Activated CD8-positive, alpha-beta T cell treated with anti-CD3 and anti-CD28 coated beads for 36 hours (primary cell): Measurements from ENCODE around the gene SLC25A41. TPM values are rescaled to one million over a fixed set of nuclear protein-coding genes. Genes with fewer than 3 reads are reported as not detected.

ENCODE experiments used
- ATAC-seq: fragments of 200-7000 bp; cut with Tn5 transposase; one replicate; pipeline ENCODE4 v1.10.0; 2021; ENCODE audit warnings: mild to moderate bottlenecking, moderate library complexity
- CTCF ChIA-PET: fragments of 350-600 bp; sonication (Branson Sonifier 250); formaldehyde crosslinking; loops from one replicate; lab custom pipeline; 2021; ENCODE audit warnings: antibody characterized with exemption; lab: Charles Lee
- POLR2A ChIA-PET: fragments of 350-600 bp; sonication (Branson Sonifier 250); formaldehyde crosslinking; loops from one replicate; lab custom pipeline; 2021; ENCODE audit warnings: antibody characterized with exemption; lab: Charles Lee
- DNase-seq: peaks from one replicate; pipeline ENCODE4 v3.0.0-alpha.2; 2020
- H3K27ac Mint-ChIP-seq: one replicate; pipeline ENCODE4 v1.8.0; 2021; ENCODE audit warnings: mild to moderate bottlenecking, mixed read lengths
- H3K27me3 Mint-ChIP-seq: one replicate; pipeline ENCODE4 v1.8.0; 2021; ENCODE audit warnings: mixed read lengths
- H3K36me3 Mint-ChIP-seq: one replicate; pipeline ENCODE4 v1.8.0; 2021; ENCODE audit warnings: low read depth, mixed read lengths
- H3K4me1 Mint-ChIP-seq: one replicate; pipeline ENCODE4 v1.8.0; 2021; ENCODE audit warnings: low read depth, mixed read lengths
- H3K4me3 Mint-ChIP-seq: one replicate; pipeline ENCODE4 v1.8.0; 2021; ENCODE audit warnings: mild to moderate bottlenecking, moderate library complexity, mixed read lengths
- H3K9me3 Mint-ChIP-seq: one replicate; pipeline ENCODE4 v1.8.0; 2021; ENCODE audit warnings: mixed read lengths
- CTCF ChIP-seq: fragments of 200-600 bp; IDR thresholded peaks from one replicate; pipeline ENCODE4 v1.8.0; 2022; ENCODE audit warnings: antibody characterized with exemption, mild to moderate bottlenecking
- intact Hi-C: fragments of 100-400 bp; cut with micrococcal nuclease; formaldehyde crosslinking; loops from one replicate; pipeline ENCODE4 v1.10.0; 2022
- total RNA-seq, 2 experiments: library from RNA; stranded (reverse); gene quantifications; one replicate each; pipeline ENCODE4 v1.2.3, GENCODE V29; 2021

Gene SLC25A41
- total RNA-seq, 2 experiments from 2014 or later, result not detected

GRCh38 chr19:6464070-6464873, 30.7 kb upstream of the SLC25A41 start, which contains the start of gene CRB3:
TSS of gene CRB3 (plus strand) at chr19:6464271. CDS start at chr19:6464702, 431 bp downstream.
- Mint-ChIP-seq H3K27ac (no peak within 1 kb of the TSS), H3K27me3 (no peaks in the 10 kb centered on the region), H3K36me3 (peaks cover 5% of the 10 kb centered on the region), H3K4me1 (peaks cover 11% of the 10 kb centered on the region), H3K4me3 (no peak within 1 kb of the TSS), H3K9me3 (no peaks in the 10 kb centered on the region)
- DNase-seq (peak; percentile 33), ATAC-seq (no peak)
- ChIA-PET POLR2A (interaction anchor here (1.2 to 2.0 kb wide), 3 partner anchors 12 to 17 kb away, joined by 3 to 9 read pairs (median 3); partner anchors contain the start of gene DENND1C), CTCF (interaction anchor here (1.1 kb wide), 1 partner anchor 17 kb away, joined by 3 read pairs; the partner anchor contains the start of gene DENND1C)
- no peak for TF ChIP-seq CTCF
- intact Hi-C loops, result no loop called here

- ATAC-seq (peak; percentile 89), DNase-seq (peak; percentile 98)
- intact Hi-C loops, result no loop called here
- peak; percentile 53 for TF ChIP-seq CTCF
- peak overlapping the region; percentile 83 for H3K4me3 Mint-ChIP-seq
- ChIA-PET CTCF (interaction anchor here (1.2 kb wide), 1 partner anchor 209 kb away, joined by 3 read pairs; the partner anchor contains the start of gene TNFSF14), POLR2A (interaction anchor here (1.0 to 1.2 kb wide), 3 partner anchors 12 to 215 kb away, joined by 3 to 5 read pairs (median 3); no protein-coding TSS in a partner anchor)
- peaks cover 3% of the 10 kb centered on the region for H3K9me3 Mint-ChIP-seq
- peaks cover 23% of the 10 kb centered on the region for H3K4me1 Mint-ChIP-seq
- H3K27ac Mint-ChIP-seq, result peak overlapping the region; percentile 68
- peaks cover 13% of the 10 kb centered on the region for H3K36me3 Mint-ChIP-seq
- H3K27me3 Mint-ChIP-seq, result no peaks in the 10 kb centered on the region
Measured at GRCh38 chr19:6460099-6460884, 26.7 kb upstream of the SLC25A41 start.

- peaks cover 19% of the 10 kb centered on the region for H3K4me1 Mint-ChIP-seq
- TF ChIP-seq CTCF, result no peak
- POLR2A ChIA-PET, result interaction anchor here (0.9 to 1.2 kb wide), 3 partner anchors 13 to 404 kb away, joined by 3 to 5 read pairs (median 3); no protein-coding TSS in a partner anchor
- peaks cover 20% of the 10 kb centered on the region for H3K36me3 Mint-ChIP-seq
- peaks cover 10% of the 10 kb centered on the region for H3K9me3 Mint-ChIP-seq
- no peaks in the 10 kb centered on the region for H3K27me3 Mint-ChIP-seq
- DNase-seq (peak; percentile 55), ATAC-seq (peak; percentile 31)
- CTCF ChIA-PET, result interaction anchor here (1.2 kb wide), 1 partner anchor 210 kb away, joined by 3 read pairs; the partner anchor contains the start of gene TNFSF14
- H3K4me3 Mint-ChIP-seq, result peak within 1 kb of the TSS; percentile 83
- peak within 1 kb of the TSS; percentile 75 for H3K27ac Mint-ChIP-seq
- intact Hi-C loops, result no loop called here
Measured at GRCh38 chr19:6459262-6460098, 25.9 kb upstream of the SLC25A41 start, which contains the start of gene SLC25A23. TSS of gene SLC25A23 (minus strand) at chr19:6459792. CDS start at chr19:6459628, 164 bp downstream.

GRCh38 chr19:6458695-6459261, 25.2 kb upstream of the SLC25A41 start:
- H3K36me3 Mint-ChIP-seq, result peaks cover 27% of the 10 kb centered on the region
- peaks cover 19% of the 10 kb centered on the region for H3K4me1 Mint-ChIP-seq
- peak overlapping the region; percentile 79 for H3K4me3 Mint-ChIP-seq
- intact Hi-C loops, result no loop called here
- no peaks in the 10 kb centered on the region for H3K27me3 Mint-ChIP-seq
- H3K27ac Mint-ChIP-seq, result peak overlapping the region; percentile 75
- DNase-seq (no peak), ATAC-seq (no peak)
- ChIA-PET POLR2A (interaction anchor here (0.6 to 1.3 kb wide), 5 partner anchors 12 to 405 kb away, joined by 3 to 6 read pairs (median 3); partner anchors contain the start of genes DENND1C and KHSRP), CTCF (interaction anchor here (1.2 kb wide), 1 partner anchor 211 kb away, joined by 3 read pairs; the partner anchor contains the start of gene TNFSF14)
- peaks cover 17% of the 10 kb centered on the region for H3K9me3 Mint-ChIP-seq
- TF ChIP-seq CTCF, result no peak
